Esophagus muscularis mucosa (tissue), 4 donors: ENCODE measurements around the gene ITPR1. TPM values are rescaled to one million over a fixed set of nuclear protein-coding genes. Genes with fewer than 3 reads are reported as not detected.
A peak's percentile ranks its signal among the peaks of the same experiment; 100 is the strongest.

Experiments used
- DNase-seq: peaks from one replicate; pipeline ENCODE4 v3.0.0-alpha.2; 2017; ENCODE audit errors: extremely low spot score
- H3K27ac ChIP-seq, 4 donors: fragments of 200-600 bp; sonication (generic); replicated peaks in 1 of 4; 1 replicate in 3 of 4; 2 replicates in 1 of 4; pipeline ENCODE4 v1.5.1; 2016 to 2019; ENCODE audit warnings: mild to moderate bottlenecking in 1 of 4
- H3K27me3 ChIP-seq, 4 donors: fragments of 200-600 bp; sonication (generic); one replicate each; pipeline versions ENCODE4 v1.5.1 to v1.6.0; 2016 to 2019
- H3K36me3 ChIP-seq, 4 donors: fragments of 200-600 bp; sonication (generic); one replicate each; pipeline ENCODE4 v1.5.1; 2016 to 2019
- H3K4me1 ChIP-seq, 4 donors: fragments of 200-600 bp; sonication (generic); one replicate each; pipeline ENCODE4 v1.5.1; 2016 to 2019
- H3K4me3 ChIP-seq, 4 donors: fragments of 200-600 bp; sonication (generic); 1 replicate in 2 of 4; 2 replicates in 2 of 4; pipeline ENCODE4 v1.5.1; 2016 to 2019; ENCODE audit warnings: mild to moderate bottlenecking in 4 of 4, moderate library complexity in 1 of 4
- H3K9me3 ChIP-seq, 4 donors: fragments of 200-600 bp; sonication (generic); 1 replicate in 3 of 4; 2 replicates in 1 of 4; pipeline ENCODE4 v1.5.1; 2016 to 2019
- CTCF ChIP-seq, 3 experiments: fragments of 200-600 bp in 2 of 3; fragments of 450-650 bp in 1 of 3; sonication (generic) in 2 of 3; IDR thresholded peaks; one replicate each; pipeline ENCODE4 v1.5.1; 2017 to 2019; ENCODE audit warnings: antibody characterized with exemption in 3 of 3, mild to moderate bottlenecking in 2 of 3, moderate library complexity in 1 of 3
- EP300 ChIP-seq: sonication (generic); formaldehyde crosslinking; IDR thresholded peaks from one replicate; pipeline ENCODE4 v1.6.1; 2017; ENCODE audit warnings: antibody characterized with exemption
- POLR2A ChIP-seq: fragments of 450-650 bp; IDR thresholded peaks from one replicate; pipeline ENCODE4 v1.6.1; 2017; ENCODE audit warnings: antibody characterized with exemption, moderate library complexity, mild to moderate bottlenecking, low read depth
- POLR2AphosphoS5 ChIP-seq, 2 donors: sonication (generic); formaldehyde crosslinking; IDR thresholded peaks; one replicate each; pipeline ENCODE4 v1.6.1; 2017; ENCODE audit warnings: antibody characterized with exemption in 2 of 2
- WGBS: methylation state at CpG from one replicate; pipeline ENCODE4 v1.1.5; 2018; 5-methylcytosine and 5-hydroxymethylcytosine counted together
- intact Hi-C: fragments of 100-400 bp; cut with DNase I; formaldehyde crosslinking; loops from one replicate; pipeline ENCODE4 v1.15.1; 2023
- total RNA-seq, 4 donors: library from RNA; depleted of rRNA; stranded (reverse); fragments of >200 nt; gene quantifications; one replicate each; pipeline versions ENCODE4 v1.1.0 to v1.2.1, GENCODE V29; 2016

ITPR1 gene
- total RNA-seq, 4 donors from 2014 or later: 204 to 271 (median 222) TPM

DNA sequence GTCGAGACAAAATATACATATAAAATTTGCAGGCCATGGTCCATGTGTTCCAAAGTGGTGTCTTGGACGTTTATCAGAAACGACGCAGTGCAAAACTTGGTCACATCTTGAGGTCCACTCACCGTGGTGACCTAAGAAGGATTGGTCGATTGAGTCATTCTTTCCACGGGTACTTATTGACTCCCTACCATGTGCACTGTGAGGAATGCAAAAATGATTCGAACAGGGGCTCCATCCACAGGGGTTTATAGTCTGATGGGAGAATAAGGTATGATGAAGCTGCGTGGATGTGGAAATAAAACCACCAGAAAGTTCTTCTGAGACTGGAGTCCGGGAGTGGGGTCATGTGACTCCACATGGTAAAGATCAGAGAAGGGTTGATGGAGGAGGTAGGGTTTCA, 185.2 kb downstream of the ITPR1 start:
- intact Hi-C loops: no loop called here
- H3K9me3 ChIP-seq: no peaks in the 10 kb centered on the region
- peaks cover 4 to 62% (median 31%) of the 10 kb centered on the region in 4 donors for H3K36me3 ChIP-seq
- TF ChIP-seq EP300 (no peak), CTCF (IDR thresholded peaks at IDR 0.05) (no peak), POLR2AphosphoS5 (IDR thresholded peaks at IDR 0.05) (no peak), POLR2A (no peak)
- no peaks in the 10 kb centered on the region for H3K27me3 ChIP-seq
- WGBS: 93% methylated on average over 10 of the region's 10 CpGs
- DNase-seq: no peak
- no peak overlapping the region for H3K4me3 ChIP-seq
- H3K4me1 ChIP-seq: peaks cover 0 to 52% (median 44%) of the 10 kb centered on the region in 4 donors
- peak overlapping the region in 3 of 4 donors; percentile 61 to 76 (median 76) for H3K27ac ChIP-seq

GRCh38 chr3:4680227-4680691, 187.1 kb downstream of the ITPR1 start:
- no peak for DNase-seq
- WGBS: 42% methylated on average over 3 of the region's 3 CpGs
- intact Hi-C loops: no loop called here
- Histone ChIP-seq H3K4me1 (peaks cover 0 to 34% (median 26%) of the 10 kb centered on the region in 4 donors), H3K36me3 (peaks cover 24 to 75% (median 49%) of the 10 kb centered on the region in 4 donors), H3K4me3 (no peak overlapping the region), H3K27ac (peak overlapping the region; percentile 61 to 76 (median 70)), H3K27me3 (no peaks in the 10 kb centered on the region), H3K9me3 (no peaks in the 10 kb centered on the region)
- TF ChIP-seq EP300 (no peak), POLR2AphosphoS5 (IDR thresholded peaks at IDR 0.05) (no peak), CTCF (IDR thresholded peaks at IDR 0.05) (no peak), POLR2A (no peak)

GRCh38 chr3:4680871-4681300, 187.7 kb downstream of the ITPR1 start:
- Histone ChIP-seq H3K4me3 (no peak overlapping the region), H3K27me3 (no peaks in the 10 kb centered on the region), H3K4me1 (peaks cover 0 to 30% (median 24%) of the 10 kb centered on the region in 4 donors), H3K36me3 (peaks cover 30 to 81% (median 54%) of the 10 kb centered on the region in 4 donors), H3K27ac (peak overlapping the region in 3 of 4 donors; percentile 61 to 76 (median 76)), H3K9me3 (no peaks in the 10 kb centered on the region)
- DNase-seq: no peak
- 100% methylated on average over 2 of the region's 2 CpGs for WGBS
- no peak for TF ChIP-seq EP300
- TF ChIP-seq POLR2A: no peak
- TF ChIP-seq POLR2AphosphoS5 (IDR thresholded peaks at IDR 0.05): no peak
- TF ChIP-seq CTCF (IDR thresholded peaks at IDR 0.05): no peak
- intact Hi-C loops: no loop called here

DNA sequence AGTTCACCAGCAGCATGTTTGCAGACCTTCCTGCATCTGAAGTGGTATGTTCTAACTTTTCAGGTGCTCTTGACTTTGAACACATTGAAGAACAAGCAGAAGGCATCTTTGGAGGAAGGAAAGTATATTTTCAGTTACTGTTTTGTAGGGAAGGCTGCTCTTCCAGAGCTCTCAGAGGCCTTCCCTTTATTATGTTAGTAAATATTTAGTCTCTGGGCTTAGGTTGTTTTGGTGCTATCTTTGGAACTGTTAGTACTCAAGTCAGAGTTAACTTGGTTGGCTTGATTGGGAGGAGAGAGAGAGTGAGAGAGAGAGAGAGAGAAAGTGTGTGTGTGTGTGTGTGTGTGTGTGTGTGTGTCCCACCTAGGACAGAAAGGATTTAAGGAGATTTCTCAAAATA, 188.2 kb downstream of the ITPR1 start:
- H3K27me3 ChIP-seq: no peaks in the 10 kb centered on the region
- no peak for TF ChIP-seq EP300
- no peak for TF ChIP-seq POLR2A
- TF ChIP-seq POLR2AphosphoS5 (IDR thresholded peaks at IDR 0.05): no peak
- no peak for TF ChIP-seq CTCF (IDR thresholded peaks at IDR 0.05)
- H3K27ac ChIP-seq: peak overlapping the region in 2 of 4 donors; percentile 76
- H3K36me3 ChIP-seq: peaks cover 34 to 85% (median 58%) of the 10 kb centered on the region in 4 donors
- intact Hi-C loops: no loop called here
- H3K4me3 ChIP-seq: no peak overlapping the region
- H3K9me3 ChIP-seq: no peaks in the 10 kb centered on the region
- DNase-seq: no peak
- H3K4me1 ChIP-seq: peaks cover 0 to 26% (median 24%) of the 10 kb centered on the region in 4 donors

GRCh38 chr3:4684117-4684516, 191.0 kb downstream of the ITPR1 start:
- no peak for DNase-seq
- H3K4me1 ChIP-seq: peaks cover 0 to 31% (median 26%) of the 10 kb centered on the region in 4 donors
- 95% methylated on average over 1 of the region's 1 CpG for WGBS
- intact Hi-C loops: no loop called here
- H3K27me3 ChIP-seq: no peaks in the 10 kb centered on the region
- TF ChIP-seq POLR2A: no peak
- TF ChIP-seq POLR2AphosphoS5 (IDR thresholded peaks at IDR 0.05): no peak
- H3K9me3 ChIP-seq: no peaks in the 10 kb centered on the region
- no peak overlapping the region for H3K4me3 ChIP-seq
- no peak overlapping the region for H3K27ac ChIP-seq
- peaks cover 46 to 89% (median 63%) of the 10 kb centered on the region in 4 donors for H3K36me3 ChIP-seq
